Coronary artery (tissue), 2 donors: ENCODE measurements around the gene CCDC187.

Experiments used
- DNase-seq: peaks from one replicate; pipeline ENCODE4 v3.0.0-alpha.2; 2017; ENCODE audit warnings: low spot score
- H3K27ac ChIP-seq, 2 donors: fragments of 200-600 bp; sonication (generic); one replicate each; pipeline ENCODE4 v1.5.1; 2016 to 2019
- H3K4me3 ChIP-seq: fragments of 200-600 bp; sonication (generic); 2 replicates; pipeline ENCODE4 v1.5.1; 2016; ENCODE audit warnings: mild to moderate bottlenecking, moderate library complexity
- TF ChIP-seq, protein P1 (sequence below): fragments of 200-600 bp; sonication (generic); IDR thresholded peaks from one replicate; pipeline ENCODE4 v1.5.1; 2019; ENCODE audit warnings: antibody characterized with exemption

Gene CCDC187

DNA sequence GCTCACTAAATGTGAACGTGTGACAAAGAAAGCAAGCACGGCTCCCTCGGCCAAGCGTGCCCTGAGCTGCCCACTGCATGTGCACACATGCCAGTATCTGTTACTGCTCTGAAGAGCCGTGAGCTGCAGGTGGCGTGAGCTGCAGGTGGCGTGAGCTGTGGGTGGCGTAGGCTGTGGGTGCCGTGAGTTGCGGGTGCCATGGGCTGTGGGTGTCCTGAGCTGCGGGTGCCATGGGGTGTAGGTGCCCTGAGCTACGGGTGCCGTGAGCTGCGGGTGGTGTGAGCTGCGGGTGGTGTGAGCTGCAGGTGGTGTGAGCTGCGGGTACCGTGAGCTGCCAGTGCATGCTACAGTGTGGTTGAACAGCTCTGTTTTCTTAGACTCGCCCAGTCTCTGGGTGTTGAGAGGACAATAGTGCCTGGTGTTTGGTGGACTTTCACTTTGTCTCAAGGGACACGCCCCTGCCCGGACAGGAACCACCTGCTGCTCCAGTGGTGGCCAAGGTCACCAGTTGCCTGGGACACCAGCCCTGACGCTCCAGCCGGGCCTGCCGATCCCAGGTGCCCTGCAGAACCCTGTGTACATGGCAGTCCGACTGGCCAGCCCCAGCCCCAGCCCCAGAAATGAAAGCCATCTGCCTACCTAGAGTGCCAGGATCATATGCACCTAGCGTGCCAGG, 6.7 kb downstream of the CCDC187 start:
- no peak for DNase-seq
- TF ChIP-seq, protein P1, sequence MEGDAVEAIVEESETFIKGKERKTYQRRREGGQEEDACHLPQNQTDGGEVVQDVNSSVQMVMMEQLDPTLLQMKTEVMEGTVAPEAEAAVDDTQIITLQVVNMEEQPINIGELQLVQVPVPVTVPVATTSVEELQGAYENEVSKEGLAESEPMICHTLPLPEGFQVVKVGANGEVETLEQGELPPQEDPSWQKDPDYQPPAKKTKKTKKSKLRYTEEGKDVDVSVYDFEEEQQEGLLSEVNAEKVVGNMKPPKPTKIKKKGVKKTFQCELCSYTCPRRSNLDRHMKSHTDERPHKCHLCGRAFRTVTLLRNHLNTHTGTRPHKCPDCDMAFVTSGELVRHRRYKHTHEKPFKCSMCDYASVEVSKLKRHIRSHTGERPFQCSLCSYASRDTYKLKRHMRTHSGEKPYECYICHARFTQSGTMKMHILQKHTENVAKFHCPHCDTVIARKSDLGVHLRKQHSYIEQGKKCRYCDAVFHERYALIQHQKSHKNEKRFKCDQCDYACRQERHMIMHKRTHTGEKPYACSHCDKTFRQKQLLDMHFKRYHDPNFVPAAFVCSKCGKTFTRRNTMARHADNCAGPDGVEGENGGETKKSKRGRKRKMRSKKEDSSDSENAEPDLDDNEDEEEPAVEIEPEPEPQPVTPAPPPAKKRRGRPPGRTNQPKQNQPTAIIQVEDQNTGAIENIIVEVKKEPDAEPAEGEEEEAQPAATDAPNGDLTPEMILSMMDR, result no peak
- Histone ChIP-seq H3K4me3 (no peak overlapping the region), H3K27ac (no peak overlapping the region)

GRCh38 chr9:136296434-136297015, 7.4 kb downstream of the CCDC187 start:
- H3K27ac ChIP-seq, result no peak overlapping the region
- TF ChIP-seq, protein P1, result no peak
- DNase-seq, result no peak
- H3K4me3 ChIP-seq, result no peak overlapping the region

- TF ChIP-seq, protein P1, result no peak
- Histone ChIP-seq H3K4me3 (no peak overlapping the region), H3K27ac (no peak overlapping the region)
- no peak for DNase-seq
Measured at GRCh38 chr9:136295542-136296433, 8.1 kb downstream of the CCDC187 start.

DNA sequence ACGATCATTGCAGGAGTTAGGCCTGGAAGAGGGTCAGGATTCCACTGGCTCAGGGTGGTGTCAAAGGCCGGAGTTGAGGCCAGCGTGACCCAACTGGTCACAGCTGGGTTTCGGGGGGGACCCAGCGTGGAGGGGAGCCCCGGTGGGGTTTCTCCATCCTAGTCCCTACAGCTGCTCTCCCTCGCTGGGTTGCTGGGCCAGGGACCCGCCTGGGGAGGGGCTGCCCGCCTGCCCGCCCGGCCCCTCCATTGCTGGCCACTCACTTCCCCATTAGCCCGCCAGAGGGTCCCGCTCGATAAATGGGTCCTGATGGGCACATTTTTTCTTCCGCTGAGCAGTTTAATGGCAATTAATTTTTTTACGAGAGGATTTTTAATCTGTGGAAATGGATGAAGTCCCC, 8.8 kb downstream of the CCDC187 start:
- H3K27ac ChIP-seq, result no peak overlapping the region
- no peak overlapping the region for H3K4me3 ChIP-seq
- no peak for DNase-seq
- TF ChIP-seq, protein P1, result no peak

DNA sequence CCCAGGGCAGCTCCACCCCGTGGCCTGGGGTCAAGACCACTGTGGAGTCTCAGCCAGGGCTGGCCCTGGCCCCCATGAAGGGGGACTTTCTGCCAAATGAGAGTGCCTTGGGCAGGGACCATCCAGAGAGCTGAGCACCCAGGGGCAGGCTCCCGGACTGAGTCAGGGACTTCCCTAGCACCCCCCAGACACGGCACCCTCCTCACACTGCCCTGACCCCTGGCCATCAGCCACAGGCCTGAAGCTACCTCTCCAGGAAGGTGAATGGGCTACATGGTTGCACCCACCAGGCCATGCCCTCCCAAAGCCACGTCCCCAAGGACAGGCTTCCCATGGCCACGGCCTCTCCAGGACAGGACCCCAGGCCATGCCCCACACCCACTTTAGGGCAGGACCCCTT, 9.5 kb downstream of the CCDC187 start:
- TF ChIP-seq, protein P1, result no peak
- DNase-seq, result no peak

DNA sequence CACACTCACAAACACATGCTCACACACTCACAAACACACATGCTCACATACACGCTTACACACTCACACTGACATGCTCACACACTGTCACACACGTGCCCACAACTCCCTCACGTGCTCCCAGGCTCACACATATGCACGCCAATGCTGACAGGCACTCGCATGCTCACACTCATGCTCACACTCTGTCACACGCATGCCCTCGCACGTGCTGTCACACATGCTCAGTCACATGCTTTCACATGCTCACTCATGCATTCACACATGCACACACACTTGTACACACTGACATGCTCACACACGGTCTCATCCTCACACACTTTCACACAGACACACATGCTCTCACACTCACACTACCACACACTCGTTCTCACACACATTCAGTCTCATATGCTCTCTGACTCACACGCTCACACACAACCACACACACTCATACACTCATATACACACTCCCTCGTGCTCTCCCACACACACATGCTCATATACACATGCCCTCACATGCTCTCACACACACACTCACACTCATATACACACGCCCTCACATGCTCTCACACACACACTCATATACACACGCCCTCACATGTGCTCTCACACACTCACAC, 10.3 kb downstream of the CCDC187 start:
- Histone ChIP-seq H3K27ac (no peak overlapping the region), H3K4me3 (no peak overlapping the region)
- TF ChIP-seq, protein P1, result no peak
- no peak for DNase-seq

More for the DNA sequence above, 9.5 kb downstream of the CCDC187 start:
- no peak overlapping the region for H3K4me3 ChIP-seq
- no peak overlapping the region for H3K27ac ChIP-seq
